Peyer's patch (tissue), 4 donors: Measurements from ENCODE around the gene DHX30. TPM values are rescaled to one million over a fixed set of nuclear protein-coding genes. Genes with fewer than 3 reads are reported as not detected.

ENCODE experiments used
- DNase-seq, 3 donors: peaks; one replicate each; pipeline ENCODE4 v3.0.0-alpha.2; 2017 to 2019
- H3K27ac ChIP-seq, 4 donors: fragments of 200-600 bp; sonication (generic); one replicate each; pipeline ENCODE4 v1.5.1; 2016 to 2019
- H3K27me3 ChIP-seq, 2 donors: fragments of 200-600 bp; sonication (generic); one replicate each; pipeline ENCODE4 v1.5.1; 2019
- H3K36me3 ChIP-seq, 3 donors: fragments of 200-600 bp; sonication (generic); one replicate each; pipeline ENCODE4 v1.5.1; 2016 to 2019
- H3K4me1 ChIP-seq, 4 donors: fragments of 200-600 bp; sonication (generic); one replicate each; pipeline ENCODE4 v1.5.1; 2016 to 2019
- H3K4me3 ChIP-seq, 4 donors: fragments of 200-600 bp; sonication (generic); 1 replicate in 3 of 4; 2 replicates in 1 of 4; pipeline ENCODE4 v1.5.1; 2016 to 2019; ENCODE audit warnings: mild to moderate bottlenecking in 1 of 4
- H3K9me3 ChIP-seq, 4 donors: fragments of 200-600 bp; sonication (generic); one replicate each; pipeline ENCODE4 v1.5.1; 2016 to 2019; ENCODE audit warnings: mild to moderate bottlenecking in 1 of 4
- CTCF ChIP-seq, 6 experiments: fragments of 450-650 bp in 4 of 6; fragments of 200-600 bp in 2 of 6; sonication (generic) in 1 of 6; IDR thresholded peaks; one replicate each; pipeline ENCODE4 v1.5.1; 2017 to 2019; ENCODE audit warnings: antibody characterized with exemption in 6 of 6, mild to moderate bottlenecking in 3 of 6, moderate library complexity in 1 of 6
- POLR2A ChIP-seq, 2 donors: fragments of 450-650 bp; IDR thresholded peaks; one replicate each; pipeline ENCODE4 v1.5.1; 2017; ENCODE audit warnings: antibody characterized with exemption in 2 of 2, mild to moderate bottlenecking in 2 of 2, moderate library complexity in 2 of 2
- small RNA-seq, 2 donors: library from RNA; depleted of rRNA; stranded (forward); fragments of <200 nt; gene quantifications; one replicate each; pipeline ENCODE3, GENCODE V24; 2016
- total RNA-seq, 4 donors: library from RNA; depleted of rRNA; stranded (reverse); fragments of >200 nt; gene quantifications; one replicate each; pipeline ENCODE4 v1.1.0, GENCODE V29; 2016

The DHX30 gene
- total RNA-seq, 4 donors from 2014 or later: 42.0 to 72.9 (median 58.5) TPM

- Histone ChIP-seq H3K36me3 (peaks cover 0 to 50% (median 0%) of the 10 kb centered on the region in 3 donors), H3K4me1 (no peaks in the 10 kb centered on the region), H3K4me3 (no peak overlapping the region), H3K27me3 (no peaks in the 10 kb centered on the region), H3K9me3 (no peaks in the 10 kb centered on the region), H3K27ac (no peak overlapping the region)
- no peak for DNase-seq
- TF ChIP-seq POLR2A (IDR thresholded peaks at IDR 0.05): no peak
These were observed 92.3 kb downstream of the DHX30 start for GRCh38 chr3:47895241-47895640.

GRCh38 chr3:47896736-47897135 lies 93.8 kb downstream of the DHX30 start:
- Histone ChIP-seq H3K36me3 (peaks cover 0 to 47% (median 0%) of the 10 kb centered on the region in 3 donors), H3K27ac (no peak overlapping the region), H3K27me3 (no peaks in the 10 kb centered on the region), H3K4me3 (no peak overlapping the region), H3K4me1 (no peaks in the 10 kb centered on the region), H3K9me3 (no peaks in the 10 kb centered on the region)
- no peak for TF ChIP-seq POLR2A (IDR thresholded peaks at IDR 0.05)
- no peak for TF ChIP-seq CTCF (IDR thresholded peaks at IDR 0.05)
- no peak for DNase-seq

GRCh38 chr3:47897954-47898353 lies 95.0 kb downstream of the DHX30 start:
- Histone ChIP-seq H3K27ac (no peak overlapping the region), H3K4me3 (no peak overlapping the region), H3K4me1 (no peaks in the 10 kb centered on the region), H3K9me3 (no peaks in the 10 kb centered on the region), H3K27me3 (no peaks in the 10 kb centered on the region), H3K36me3 (peaks cover 0 to 38% (median 0%) of the 10 kb centered on the region in 3 donors)
- no peak for DNase-seq
- TF ChIP-seq POLR2A (IDR thresholded peaks at IDR 0.05) (no peak), CTCF (IDR thresholded peaks at IDR 0.05) (no peak)

GRCh38 chr3:47899495-47900108 lies 96.7 kb downstream of the DHX30 start:
- no peak for DNase-seq
- Histone ChIP-seq H3K27me3 (no peaks in the 10 kb centered on the region), H3K27ac (no peak overlapping the region), H3K4me1 (no peaks in the 10 kb centered on the region), H3K4me3 (no peak overlapping the region), H3K9me3 (no peaks in the 10 kb centered on the region), H3K36me3 (peaks cover 0 to 42% (median 0%) of the 10 kb centered on the region in 3 donors)
- no peak for TF ChIP-seq CTCF (IDR thresholded peaks at IDR 0.05)
- no peak for TF ChIP-seq POLR2A (IDR thresholded peaks at IDR 0.05)

Small RNAs within 50 kb of the gene (small RNA-seq; reads per million reads assigned to genes)
- gene MIR1226: 0 to 0.32 reads per million in 2 donors
- gene RF02271: 0 reads per million in 2 donors

Other genes with a start within 250 kb of the DHX30 start
- 1 to 10 TPM in 2 of 4 donors, not detected in 2; 1.3 to 1.7 TPM for gene CSPG5, start 224.3 kb upstream of the DHX30 start, total RNA-seq
- 100 to 1,000 TPM in 1 of 4 donors, 10 to 100 TPM in 3; 25.0 to 110 (median 56.4) TPM for gene SMARCC1, start 21.2 kb upstream of the DHX30 start, total RNA-seq
- gene MAP4, start 213.3 kb downstream of the DHX30 start, total RNA-seq: 100 to 1,000 TPM in 1 of 4 donors, 10 to 100 TPM in 3; 55.0 to 171 (median 89.3) TPM